HG02678 (cell line): ENCODE measurements around the gene CD74.

Source experiments
- ATAC-seq: cut with Tn5 transposase; IDR thresholded peaks from one replicate; pipeline ENCODE4 v1.9.1; 2021; ENCODE audit warnings: mild to moderate bottlenecking, moderate library complexity; ENCODE audit not compliant: unreplicated experiment

The CD74 gene

DNA sequence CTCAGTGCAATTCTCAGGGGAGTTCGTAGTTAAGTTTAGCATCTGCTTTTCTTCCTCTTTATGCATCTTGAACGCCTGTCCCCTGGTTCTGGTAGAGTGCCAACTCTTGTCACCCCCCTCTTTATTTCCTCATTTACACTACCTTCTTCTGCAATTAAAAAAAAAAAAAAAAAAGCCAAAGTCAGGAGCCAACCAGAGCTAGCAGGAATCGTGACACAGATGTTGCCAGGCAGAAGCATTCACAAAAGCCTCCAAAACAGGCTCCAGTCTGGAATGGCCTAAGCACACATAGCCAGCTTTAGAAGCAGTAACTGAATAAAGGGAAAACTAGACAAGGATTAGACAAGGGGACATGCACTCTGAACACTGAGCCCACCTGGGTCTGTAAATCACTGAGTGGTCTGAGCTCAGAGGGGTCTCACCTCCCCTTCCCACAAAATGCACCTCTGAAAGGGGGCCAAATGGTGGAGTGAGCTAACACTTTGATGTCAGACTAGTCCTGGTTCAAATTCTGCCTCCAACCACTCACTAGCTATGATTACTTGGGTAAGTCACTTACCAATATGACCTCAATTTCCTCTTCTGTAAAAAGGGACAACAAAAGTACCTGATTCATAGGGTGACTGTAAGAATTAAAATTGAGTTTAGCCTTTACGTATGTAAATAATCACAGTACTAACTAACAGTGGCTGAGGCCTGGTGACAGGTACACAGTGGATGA lies 2.0 kb downstream of the CD74 start:
- peak; percentile 9 for ATAC-seq

DNA sequence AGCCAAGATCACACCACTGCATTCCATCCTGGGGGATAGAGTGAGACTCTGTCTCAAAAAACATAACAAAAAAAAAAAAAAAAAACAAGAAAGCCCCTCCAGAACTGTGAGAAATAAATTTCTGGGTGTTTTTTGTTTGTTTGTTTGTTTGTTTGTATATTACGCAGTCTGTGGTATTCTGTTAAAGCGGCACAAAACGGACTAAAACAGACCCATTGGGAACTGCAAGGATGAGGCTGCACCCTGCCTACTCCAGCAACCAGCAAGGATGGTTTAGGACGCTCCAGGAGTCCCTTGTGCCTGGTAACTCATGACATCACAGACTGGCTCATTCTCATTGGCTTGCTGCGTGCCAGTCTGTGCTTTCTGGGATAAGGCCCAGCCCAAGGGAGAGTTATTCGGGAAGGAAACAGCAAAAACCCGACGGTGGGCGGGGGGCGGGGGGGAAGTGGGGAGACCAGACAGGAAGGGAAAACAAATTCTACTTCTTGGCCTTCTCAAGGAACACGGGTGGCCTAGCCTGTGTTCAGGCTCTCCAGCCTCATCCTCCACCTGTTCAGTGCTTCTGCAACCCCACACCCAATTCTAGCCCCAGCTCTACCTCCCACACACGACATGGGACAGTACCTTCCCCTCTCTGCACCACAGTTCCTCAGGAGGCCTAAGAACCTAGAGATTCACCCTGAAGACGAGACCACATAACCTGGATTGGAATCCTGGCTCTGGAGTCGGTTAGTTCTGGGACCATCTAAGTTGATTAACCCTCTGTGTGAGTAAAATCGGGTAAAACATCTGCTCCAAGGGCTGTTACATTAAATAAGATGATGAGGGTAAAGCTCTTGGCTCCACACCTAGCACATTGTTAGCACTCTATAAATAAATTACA lies 2.8 kb downstream of the CD74 start:
- ATAC-seq, result peak; percentile 35

DNA sequence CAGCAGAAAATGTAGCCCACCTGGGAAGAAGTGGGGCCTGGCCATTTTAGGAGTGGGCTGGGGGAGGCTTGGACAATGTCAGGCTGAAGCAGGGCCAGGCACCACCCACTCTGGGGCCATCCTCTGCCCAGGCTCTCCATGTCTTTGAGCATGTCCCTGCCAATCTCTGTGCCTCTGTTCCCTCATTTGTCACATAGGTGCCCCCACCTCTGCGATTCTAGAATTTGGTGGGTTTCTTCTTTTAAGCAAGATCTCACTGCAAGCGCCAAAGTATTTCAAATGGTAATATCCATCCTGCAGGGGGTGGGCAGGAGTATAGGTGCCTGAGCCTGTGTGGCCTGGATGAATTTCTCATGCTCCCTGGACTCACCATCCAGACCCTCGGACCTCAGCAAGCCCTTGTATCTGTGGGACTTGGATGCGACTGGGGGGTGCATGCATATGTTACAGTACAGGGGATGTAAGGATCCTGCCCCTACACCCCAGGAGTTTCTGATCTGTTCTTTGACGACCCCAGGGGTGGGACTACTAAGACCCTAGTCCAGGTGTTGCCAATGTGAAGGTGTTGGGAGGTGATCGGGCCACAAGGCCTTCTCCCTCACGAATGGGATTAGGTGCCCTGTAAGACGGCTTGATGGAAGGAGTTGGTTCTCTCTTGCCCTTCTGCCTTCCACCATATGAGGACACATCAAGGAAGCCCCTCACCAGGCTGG lies 4.3 kb downstream of the CD74 start:
- no peak for ATAC-seq

DNA sequence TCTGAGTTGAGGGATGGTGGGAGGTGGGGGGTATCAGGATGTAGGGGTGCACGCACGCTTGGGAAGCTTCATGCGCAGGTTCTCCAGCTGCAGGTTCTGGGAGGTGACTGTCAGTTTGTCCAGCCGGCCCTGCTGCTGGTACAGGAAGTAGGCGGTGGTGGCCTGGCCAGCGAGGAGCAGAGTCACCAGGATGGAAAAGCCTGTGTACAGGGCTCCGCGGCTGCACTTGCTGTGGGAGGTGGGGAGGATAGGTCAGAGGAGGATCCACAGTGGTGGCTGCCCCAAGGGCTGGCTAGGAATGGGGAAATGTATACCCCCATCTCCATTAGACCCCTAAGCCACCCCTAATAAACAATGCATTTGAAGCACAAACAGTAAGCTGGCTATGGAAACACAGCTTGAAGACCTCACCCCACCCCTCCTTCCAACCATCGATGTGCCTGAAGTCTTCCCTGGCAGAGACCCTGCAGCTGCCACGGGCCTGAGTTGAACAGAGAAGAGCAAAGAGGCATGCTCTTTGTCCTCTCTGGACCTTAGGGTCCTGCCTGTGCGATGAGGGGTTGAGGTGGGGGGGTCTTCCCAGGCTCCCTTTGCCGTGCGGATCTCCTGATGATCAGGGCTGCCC lies 5.5 kb downstream of the CD74 start:
- no peak for ATAC-seq

DNA sequence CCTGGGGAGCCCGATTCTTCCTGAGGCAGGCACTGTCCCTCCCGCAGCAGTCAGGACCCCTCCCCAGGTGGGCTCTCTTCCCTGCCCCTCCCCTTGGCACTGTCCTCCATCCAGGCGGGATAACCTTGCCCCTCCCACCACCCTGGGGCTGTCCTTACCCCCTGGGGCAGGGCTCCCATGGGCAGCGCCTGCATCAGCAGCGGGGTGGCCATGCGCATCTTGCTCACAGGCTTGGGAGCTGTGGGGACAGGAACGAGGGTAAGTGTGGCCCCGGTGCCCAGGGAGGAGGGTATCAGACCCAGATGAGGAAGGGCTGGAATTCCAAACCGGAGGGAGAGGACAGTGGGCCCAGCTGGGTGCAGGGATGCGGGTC lies 6.0 kb downstream of the CD74 start:
- no peak for ATAC-seq

DNA sequence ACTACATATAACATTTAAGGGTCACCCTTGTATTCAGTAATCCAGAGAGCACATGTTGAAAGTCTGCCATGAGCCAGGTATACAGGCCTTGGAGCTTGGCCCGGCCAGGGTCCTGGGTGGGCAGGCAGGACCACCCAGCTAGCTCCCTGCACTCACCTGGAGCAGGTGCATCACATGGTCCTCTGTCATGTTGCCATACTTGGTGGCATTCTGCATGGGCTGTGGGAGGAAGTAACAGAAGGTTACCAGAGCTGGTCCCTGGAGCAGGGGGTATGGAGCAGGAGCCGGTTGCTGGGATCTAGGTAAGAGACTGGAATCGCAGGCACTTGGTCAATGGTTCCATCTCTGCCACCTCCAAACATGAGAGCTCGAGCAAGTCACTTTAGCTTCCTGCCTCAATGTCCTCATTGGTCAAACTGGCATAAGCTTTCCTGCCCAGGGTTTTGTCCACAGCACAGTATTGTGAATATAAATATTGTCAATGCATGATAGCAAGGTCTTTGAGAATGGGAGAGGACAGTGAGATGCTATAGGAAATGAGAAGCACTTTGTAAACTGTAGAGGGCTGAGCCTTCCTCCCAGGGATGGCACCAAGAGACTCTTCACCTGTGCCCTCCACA lies 6.5 kb downstream of the CD74 start:
- no peak for ATAC-seq

DNA sequence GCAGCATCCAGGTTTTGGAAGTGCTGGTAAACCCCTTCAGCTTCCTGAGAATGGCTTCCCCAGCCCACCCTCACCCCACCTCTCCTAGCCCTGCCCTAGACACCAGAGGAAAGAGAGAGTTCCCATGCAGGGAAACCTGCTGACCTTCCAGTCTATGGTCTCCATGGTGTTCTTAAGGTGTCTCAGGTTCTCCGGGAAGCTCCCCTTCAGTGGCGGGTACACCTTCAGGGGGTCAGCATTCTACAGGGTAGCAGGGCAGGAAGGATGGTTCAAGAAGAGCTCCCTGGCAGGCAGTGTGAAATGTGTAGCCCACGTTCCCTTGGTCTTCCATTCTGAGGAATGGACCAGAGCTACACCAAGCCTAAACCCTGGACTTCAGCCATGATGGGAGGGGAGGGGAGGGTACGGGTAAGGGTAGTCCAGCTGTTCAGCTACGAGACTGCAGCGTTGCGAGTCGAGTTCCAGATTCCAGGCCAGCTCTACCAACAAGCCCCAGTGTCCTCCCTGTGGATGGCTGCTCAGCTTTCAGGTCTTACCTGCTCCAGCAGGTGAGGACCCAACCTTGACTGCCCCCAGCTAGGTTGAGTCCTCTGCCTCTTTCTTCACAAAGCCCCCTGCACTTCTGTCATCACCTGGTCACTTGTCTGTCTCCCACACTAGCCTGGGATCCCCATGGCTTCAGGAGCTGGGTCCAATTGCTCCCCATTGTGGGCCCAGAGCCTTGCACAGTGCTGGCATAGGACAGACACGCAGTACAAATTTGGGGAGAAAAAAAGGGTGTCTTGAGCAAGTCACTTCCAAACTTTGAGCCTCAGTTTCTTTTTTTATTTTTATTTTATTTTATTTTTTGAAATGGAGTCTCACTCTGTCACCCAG lies 7.5 kb downstream of the CD74 start:
- ATAC-seq, result no peak

DNA sequence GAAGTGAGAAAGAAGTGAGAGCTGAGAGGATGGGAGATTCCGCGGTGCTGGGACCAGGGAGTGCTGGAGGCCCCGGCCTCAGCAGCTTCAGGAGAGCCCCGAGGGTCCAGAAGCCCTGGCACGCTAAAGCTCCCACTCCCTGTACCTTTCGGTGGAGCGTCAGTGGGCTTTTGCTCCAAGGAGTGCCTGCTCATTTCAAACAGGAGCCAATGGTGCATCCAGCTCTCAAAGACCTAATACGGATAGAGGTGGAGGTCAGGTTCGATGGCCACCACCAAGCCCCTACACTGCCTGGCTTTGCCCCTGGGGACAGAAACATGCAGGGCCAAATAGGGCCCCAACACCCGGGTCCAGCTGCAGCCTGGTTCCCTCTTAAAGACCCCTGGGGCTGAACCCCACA lies 8.2 kb downstream of the CD74 start:
- no peak for ATAC-seq

DNA sequence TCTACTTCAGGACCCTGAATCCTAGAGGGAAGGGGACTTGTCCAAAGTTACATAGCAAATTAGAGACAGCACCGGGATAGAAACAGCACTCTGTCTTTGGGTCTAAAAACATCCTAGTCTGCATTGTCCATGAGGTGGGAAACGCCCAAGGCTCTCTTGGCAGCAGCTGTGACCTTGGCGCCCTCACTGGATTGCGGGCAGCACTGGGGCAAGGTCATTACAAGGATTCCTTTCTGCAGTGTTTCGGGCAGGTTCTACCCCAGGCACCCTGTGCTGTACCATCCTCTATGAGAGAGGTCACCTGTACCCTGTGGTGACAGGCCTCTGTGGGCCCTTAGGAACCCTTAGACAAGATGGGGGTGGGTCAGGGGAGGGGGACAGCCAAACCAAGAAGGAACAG lies 8.6 kb downstream of the CD74 start:
- ATAC-seq, result no peak

DNA sequence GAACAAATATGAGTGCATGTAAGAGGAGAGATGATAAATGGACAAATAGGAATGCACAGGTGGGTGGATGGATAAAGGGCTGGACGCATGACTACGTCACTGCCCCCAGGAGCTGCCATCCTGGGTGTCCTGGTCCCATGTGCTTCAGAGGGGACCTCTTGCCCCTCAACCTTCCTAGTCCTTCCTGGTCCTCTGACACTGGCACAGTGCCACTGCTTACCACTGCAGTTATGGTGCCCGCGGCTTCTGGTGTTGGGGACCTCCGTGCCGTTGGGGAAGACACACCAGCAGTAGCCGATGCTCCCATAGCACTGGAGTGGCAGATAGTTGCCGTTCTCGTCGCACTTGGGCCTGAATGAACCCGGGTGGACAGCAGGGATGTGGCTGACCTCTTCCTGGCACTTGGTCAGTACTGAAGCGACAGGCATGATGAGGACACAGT lies 9.8 kb downstream of the CD74 start:
- no peak for ATAC-seq

DNA sequence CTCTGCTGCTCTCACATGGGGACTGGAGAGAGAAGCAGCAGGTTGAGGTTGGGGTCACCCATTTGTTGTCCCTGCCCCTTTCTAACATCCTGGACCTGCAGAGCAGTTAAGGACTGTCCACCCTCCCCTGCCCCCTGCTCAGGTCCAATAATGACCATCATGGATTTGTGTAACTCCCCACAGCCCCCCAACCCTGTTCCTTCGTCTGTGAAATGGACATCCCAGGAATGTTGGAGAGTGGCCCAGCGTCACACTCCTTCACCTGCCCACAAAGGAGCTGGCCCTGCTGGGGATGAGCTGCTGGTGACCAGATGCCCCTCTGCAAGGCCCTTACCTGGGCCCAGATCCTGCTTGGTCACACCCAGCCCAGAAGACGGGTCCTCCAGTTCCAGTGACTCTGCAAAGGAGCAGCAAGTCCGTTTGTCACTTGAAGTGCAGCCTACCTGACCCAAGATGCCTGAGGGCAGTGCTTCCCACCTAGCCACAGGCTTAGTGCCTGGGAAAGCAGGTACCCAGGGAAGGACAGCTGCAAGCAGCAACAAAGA lies 10.4 kb downstream of the CD74 start:
- ATAC-seq, result no peak

DNA sequence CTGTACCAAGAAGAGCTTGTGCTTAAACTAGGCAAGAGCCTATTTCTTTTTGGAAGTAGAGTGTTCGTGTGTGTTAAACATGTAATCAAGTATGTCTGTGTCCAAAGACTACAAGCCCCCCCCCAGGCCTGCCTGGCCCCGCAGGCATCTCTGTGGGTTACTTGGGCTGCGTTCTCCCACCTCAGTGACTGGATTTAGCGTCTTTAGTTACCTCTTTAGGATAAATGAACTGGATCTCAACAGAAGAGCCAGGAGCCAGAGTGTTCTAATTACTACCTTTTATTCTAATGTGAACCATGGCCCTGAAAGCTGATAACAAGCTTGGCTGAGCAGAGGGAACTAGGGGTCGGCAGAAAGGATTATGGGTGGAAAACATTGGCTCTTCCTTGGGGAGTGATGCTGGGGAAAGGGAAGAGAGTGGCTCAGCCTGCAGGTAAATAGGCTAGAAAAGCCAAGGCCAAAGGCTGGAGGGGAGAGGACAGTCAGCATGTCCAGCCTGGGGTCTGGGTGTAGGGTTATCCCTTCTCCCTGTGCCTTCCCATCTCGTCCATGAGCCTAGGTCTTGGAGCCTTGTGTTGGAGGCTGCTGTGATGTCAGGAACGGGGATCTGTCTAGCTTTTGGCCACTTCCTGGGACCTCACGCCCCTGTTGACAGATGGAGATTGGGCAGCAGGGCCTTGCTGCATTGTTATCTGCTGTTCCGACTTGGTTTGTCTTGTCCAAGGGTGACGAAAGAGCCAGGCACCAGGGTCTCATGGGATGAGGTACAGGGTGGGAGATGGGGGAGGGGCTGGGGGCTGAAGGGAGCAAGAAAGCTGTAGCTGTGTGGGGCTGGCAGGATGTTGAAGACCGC lies 11.1 kb downstream of the CD74 start:
- ATAC-seq, result no peak

DNA sequence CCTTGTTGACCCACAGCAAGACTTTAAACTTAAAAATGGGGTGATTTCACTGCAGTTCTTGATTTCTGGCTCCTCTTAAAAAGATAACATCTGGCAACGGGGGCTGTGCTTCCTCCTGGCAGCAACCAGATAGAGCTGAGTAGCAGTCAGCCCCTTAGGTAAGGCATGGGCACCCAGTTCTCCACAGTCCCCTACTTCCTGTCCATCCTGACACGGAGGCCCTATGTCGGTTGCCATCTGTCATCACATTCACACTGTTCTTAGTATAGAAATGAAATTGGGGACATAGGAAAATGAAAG lies 11.7 kb downstream of the CD74 start:
- ATAC-seq, result no peak

DNA sequence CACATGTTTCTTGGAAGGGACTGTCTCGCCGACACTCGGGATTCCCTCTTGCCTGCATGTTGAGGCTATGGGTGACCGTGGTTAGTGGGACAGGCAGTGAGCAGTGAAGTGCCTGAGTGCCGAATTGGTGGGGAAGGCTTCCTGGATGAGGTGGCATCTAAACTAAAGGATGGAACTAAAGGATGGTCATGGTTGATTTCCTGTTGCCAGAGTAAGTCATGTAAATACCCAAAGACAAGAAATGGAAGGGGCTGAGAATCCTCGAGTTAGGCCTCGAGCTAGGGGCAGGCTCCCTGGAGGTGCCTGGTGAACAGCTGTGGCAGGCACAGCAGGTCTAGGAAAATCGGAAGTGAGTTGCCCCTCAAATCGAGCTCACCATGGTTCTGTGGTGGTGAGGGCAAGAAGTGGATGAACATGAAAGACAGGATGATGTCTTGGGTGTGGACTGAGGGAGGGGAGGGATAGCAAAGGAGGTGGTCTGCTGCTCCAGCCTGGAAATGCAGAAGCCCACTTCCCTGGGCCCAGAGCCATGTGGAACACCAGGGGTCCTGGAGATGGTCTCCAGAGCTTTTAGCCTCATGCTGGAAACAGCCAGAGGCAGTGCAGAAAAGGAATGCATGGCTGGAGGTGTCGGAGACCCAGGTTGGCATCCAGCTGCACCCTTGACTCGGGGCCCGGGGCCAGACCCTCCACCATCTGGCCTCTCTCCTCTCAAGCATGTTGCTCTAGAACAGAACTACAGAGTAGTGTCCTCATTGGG lies 12.2 kb downstream of the CD74 start:
- no peak for ATAC-seq

DNA sequence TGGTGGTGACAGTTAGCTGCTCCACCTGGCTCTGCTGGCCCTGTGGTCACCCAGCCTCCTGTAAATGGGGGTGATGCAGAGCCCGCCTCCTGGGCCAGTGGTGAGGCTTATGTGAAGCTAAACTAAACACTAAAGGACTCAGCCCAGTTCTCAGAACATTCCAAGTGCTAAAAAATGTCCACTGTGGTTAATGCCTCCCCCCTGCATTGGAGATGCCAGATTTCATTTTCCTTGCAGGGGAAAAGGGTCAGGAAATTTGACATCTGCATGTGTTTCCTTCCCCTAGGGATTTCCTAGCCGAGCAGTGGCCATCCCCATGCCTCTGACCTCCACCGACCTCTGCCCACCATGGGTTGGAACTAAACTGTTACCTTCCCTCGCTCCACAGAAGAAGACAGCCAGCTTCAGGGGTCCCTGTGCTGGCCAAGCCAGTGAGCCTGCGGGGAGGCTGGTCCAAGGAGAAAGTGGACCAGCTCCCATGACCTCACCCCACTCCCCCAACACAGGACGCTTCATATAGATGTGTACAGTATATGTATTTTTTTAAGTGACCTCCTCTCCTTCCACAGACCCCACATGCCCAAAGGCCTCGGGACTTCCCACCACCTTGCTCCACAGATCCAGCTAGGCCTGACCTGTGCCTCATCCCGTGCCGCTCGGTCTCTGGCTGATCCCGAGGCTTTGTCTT lies 13.0 kb downstream of the CD74 start:
- peak; percentile 11 for ATAC-seq

DNA sequence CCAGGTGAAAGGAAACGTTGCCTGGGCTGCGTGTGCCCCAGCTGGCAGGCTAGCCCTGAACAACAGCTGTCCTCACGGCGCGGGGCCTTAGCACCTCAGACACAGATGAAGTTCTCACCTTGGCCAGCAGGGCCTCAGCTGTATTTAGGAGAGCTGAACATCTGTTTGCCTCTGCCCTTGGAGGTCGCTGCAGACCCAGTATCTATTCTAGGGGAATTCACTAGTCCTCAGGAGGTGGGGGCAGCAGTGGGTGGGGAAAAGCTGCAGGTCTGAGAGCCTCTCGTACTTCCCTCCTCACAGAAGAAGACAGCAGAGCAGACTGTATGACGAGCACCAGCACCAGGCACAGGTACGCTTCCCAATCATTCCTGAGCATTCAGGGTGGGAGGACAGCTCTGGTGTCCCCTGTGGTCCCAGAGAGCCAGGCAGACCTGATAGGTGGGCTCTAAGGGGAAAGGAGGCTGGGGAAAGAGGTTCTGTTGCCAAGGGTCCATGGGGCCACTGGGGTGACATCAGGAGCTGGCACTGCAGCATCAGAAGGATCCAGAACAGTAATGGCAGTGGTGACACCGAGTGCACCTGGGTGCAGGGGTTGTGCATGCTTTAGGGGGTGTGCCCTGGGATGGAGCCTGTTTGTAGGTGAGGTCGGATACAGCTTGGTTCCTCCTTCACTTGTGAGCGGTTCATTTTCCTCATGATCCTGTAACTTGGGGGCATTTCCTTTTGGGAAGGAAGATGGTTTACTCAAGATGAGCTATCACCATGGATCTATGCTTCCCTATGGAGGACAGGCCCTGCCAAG lies 13.8 kb downstream of the CD74 start:
- ATAC-seq, result peak; percentile 74
